Glomerular endothelial cell (primary cell): ENCODE data around the gene RGS3. TPM values are rescaled to one million over a fixed set of nuclear protein-coding genes. Genes with fewer than 3 reads are reported as not detected.
"Not testable (repeated sequence)": the region's sequence is repeated elsewhere in the genome, so short reads cannot be mapped to it uniquely, and the experiment has no call there.

Experiments
- DNase-seq: peaks from one replicate; pipeline ENCODE4 v3.0.0-alpha.2; 2011; ENCODE audit warnings: low read depth, low spot score; ENCODE audit errors: extremely low read depth
- total RNA-seq: library from RNA; depleted of rRNA; stranded (reverse); fragments of >200 nt; gene quantifications from 2 replicates; pipeline ENCODE4 v1.2.3, GENCODE V29; 2015

RGS3 gene
- total RNA-seq, 1 donor from 2014 or later: 602 TPM

- no peak for DNase-seq
Observed at GRCh38 chr9:113543296-113543981, 79.9 kb downstream of the RGS3 start.

- DNase-seq: no peak
Observed at GRCh38 chr9:113543982-113544303, 80.4 kb downstream of the RGS3 start.

DNA sequence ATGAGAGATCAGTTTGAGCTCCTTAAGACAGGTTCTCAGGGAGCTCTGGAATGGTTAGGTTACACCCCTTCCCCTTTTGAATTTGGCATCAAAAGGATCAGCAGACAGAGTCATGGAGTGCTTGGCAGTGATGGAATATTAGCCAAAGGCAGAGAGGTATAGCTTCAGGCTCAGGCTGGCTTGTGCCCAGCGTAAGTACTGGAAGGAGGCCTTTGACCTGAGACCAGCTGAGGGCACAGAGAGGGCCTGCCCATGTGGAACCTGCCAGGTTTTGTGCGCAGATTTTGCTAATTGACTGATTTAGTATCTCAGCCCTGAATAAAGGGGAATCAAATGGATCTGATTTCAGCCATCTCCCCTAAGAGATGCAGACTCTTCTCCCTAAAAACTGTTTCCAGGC is 81.5 kb downstream of the RGS3 start:
- no peak for DNase-seq

GRCh38 chr9:113546566-113546965 is 83.0 kb downstream of the RGS3 start:
- no peak for DNase-seq

GRCh38 chr9:113547501-113547900 is 84.0 kb downstream of the RGS3 start:
- no peak for DNase-seq

DNA sequence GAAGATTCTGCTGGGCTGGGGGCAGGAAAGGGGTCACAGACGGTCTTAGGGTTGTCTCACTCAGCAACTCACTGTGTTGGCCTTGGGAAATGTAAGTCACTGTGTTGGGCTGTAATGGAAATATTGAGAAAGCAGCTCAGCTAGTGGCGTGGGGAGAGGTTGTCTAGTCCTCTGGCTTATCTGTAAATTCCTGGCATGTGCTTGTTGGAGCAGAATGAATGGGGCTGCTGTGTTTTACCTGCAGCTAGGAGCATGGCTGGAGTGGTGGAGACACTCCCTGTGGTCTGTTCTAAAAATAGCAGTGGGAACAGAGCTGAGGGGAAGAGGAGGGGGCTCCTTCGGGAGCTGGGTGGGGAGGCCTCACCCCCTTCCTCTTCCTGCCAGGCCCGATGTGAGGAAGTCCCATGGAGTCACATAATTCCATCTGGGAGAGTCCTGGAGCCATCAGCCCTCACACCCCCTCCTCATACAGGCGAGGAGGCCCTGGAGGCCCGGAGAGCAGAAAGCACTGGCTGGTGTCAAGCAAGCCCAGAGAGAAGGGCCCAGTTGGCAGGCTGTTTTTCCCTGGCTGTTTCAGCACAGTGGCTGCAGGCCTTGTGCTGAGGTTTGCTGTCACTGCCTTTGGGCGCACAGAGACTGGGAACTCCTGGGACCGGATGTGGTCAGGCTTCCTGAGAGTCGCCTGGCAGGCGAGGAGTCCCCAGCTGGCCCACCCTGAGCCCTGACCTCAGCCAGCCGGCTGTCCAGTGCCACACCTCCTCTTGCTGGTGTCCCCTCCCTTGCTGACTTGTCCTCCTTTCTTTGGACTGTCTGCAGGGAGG is 84.9 kb downstream of the RGS3 start:
- no peak for DNase-seq

- not testable (repeated sequence) for DNase-seq
Observed at GRCh38 chr9:113549892-113550291, 86.4 kb downstream of the RGS3 start.

- no peak for DNase-seq
Observed at GRCh38 chr9:113556877-113557593, 93.5 kb downstream of the RGS3 start.

- no peak for DNase-seq
Observed at GRCh38 chr9:113558632-113559502, 95.3 kb downstream of the RGS3 start.

- DNase-seq: no peak
Observed at GRCh38 chr9:113559834-113560800, 96.6 kb downstream of the RGS3 start.

GRCh38 chr9:113562653-113563381 is 99.3 kb downstream of the RGS3 start:
- no peak for DNase-seq

DNA sequence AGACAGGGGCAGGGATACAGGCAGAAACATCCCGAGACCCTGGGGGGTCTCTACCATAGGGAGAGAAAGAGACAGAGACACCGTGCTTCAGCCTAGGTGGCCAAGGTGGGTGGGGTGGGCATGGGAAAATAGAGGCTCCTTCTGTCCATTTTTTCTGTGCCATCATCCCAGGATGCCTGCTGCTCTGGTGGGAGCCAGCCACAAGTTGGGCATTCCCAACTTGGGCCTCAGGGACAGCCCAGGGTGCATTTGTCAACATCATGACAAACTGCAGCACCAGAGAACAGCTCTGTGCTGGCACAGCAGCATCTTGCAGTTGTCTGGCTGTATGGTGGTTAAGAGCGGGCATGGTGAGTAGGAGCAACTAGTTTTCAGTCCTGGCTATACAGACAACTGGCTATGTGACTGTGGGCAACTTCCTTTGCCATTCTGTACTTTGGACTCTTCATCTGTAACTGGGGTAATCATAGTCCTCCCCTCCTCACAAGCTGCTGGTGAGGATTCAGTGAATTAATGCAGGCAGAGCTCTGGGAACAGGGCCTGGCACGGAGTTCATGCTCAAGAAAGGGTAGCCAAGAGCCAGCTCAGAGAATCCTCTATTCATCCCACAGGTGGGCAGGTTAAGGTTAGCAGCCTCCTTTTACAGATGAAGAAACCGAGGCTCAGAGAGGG is 100.4 kb downstream of the RGS3 start:
- DNase-seq: no peak

- DNase-seq: no peak
Observed at GRCh38 chr9:113564498-113565237, 101.1 kb downstream of the RGS3 start.

DNA sequence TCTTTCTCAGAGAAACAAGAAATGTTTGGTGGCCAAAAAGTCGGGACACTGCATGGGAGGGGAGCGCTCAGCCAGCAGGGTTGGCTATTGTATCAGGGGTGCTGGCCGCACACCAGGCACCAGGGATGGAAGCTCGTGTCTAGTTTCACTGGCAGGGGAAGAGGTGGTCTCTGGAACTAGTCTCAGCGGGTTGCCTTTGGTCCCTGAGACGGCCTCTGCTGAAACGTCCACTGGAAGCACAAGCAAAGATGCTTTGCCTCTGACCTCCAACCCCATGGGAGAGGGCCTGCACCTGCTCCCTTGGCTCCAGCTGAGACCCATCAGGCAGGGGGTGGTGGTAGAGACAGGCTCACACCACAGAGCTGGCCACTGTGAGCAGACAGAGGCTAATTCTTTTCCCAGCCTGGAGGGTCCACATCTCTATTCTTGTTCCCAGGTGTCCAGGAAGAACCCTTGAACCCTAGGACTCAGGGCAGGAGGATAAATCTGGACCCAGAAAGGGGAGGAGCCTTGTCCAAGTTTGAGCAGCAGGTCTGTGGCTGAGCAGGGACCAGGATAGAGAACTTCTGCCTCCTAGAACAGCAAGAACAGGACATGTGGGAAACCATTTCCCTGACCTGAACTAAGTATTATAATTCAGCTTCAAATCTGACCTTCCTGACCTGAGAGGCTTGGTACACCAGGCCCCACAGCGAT is 102.6 kb downstream of the RGS3 start:
- no peak for DNase-seq

GRCh38 chr9:113566712-113567071 is 103.2 kb downstream of the RGS3 start:
- no peak for DNase-seq

- no peak for DNase-seq
Observed at GRCh38 chr9:113567361-113568080, 104.0 kb downstream of the RGS3 start.

GRCh38 chr9:113568081-113568435 is 104.5 kb downstream of the RGS3 start:
- no peak for DNase-seq
